Measurements from ENCODE around the gene FAM163B.

DNA sequence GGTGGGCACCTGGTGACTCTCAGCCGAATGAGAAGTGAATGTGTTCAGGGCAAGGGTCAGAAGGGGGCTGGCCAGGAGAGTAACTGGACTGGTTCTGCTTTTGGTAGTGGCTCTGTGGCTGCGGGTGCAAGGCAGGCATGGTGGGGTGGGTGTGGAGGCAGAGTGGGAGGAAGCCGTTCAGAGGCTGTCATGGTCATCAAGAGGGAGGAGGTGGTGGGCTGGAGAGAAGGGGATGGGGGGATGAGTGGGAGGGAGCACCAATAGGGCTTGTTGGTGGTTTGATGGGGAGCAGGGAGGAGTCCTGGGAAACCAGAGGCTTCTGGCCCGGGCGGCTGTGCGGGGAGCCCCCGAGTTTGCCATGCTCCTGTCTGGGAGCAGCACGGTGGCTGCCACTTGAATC, 13.3 kb downstream of the FAM163B start:
- TF ChIP-seq, protein P1, sequence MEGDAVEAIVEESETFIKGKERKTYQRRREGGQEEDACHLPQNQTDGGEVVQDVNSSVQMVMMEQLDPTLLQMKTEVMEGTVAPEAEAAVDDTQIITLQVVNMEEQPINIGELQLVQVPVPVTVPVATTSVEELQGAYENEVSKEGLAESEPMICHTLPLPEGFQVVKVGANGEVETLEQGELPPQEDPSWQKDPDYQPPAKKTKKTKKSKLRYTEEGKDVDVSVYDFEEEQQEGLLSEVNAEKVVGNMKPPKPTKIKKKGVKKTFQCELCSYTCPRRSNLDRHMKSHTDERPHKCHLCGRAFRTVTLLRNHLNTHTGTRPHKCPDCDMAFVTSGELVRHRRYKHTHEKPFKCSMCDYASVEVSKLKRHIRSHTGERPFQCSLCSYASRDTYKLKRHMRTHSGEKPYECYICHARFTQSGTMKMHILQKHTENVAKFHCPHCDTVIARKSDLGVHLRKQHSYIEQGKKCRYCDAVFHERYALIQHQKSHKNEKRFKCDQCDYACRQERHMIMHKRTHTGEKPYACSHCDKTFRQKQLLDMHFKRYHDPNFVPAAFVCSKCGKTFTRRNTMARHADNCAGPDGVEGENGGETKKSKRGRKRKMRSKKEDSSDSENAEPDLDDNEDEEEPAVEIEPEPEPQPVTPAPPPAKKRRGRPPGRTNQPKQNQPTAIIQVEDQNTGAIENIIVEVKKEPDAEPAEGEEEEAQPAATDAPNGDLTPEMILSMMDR (IDR thresholded peaks at IDR 0.05), result no peak
- no peak for TF ChIP-seq EZH2 (IDR thresholded peaks at IDR 0.05; ENCODE audit: borderline replicate concordance, insufficient read depth, low read depth, low read length, poor library complexity, severe bottlenecking)
